Jurkat, Clone E6-1 (cell line): ENCODE results near the gene RNASE7.
A peak's percentile ranks its signal among the peaks of the same experiment; 100 is the strongest.

ENCODE experiments used
- DNase-seq: peaks from one replicate; pipeline ENCODE4 v3.0.0-alpha.2; 2011; ENCODE audit warnings: low read depth, low spot score
- H3K4me3 ChIP-seq: 2 replicates; pipeline ENCODE4 v1.5.1; 2011; ENCODE audit warnings: mild to moderate bottlenecking, low read length, control low read depth, moderate library complexity

The RNASE7 gene

GRCh38 chr14:21020977-21021545 lies 21.1 kb upstream of the RNASE7 start:
- H3K4me3 ChIP-seq = no peak overlapping the region
- no peak for DNase-seq

DNA sequence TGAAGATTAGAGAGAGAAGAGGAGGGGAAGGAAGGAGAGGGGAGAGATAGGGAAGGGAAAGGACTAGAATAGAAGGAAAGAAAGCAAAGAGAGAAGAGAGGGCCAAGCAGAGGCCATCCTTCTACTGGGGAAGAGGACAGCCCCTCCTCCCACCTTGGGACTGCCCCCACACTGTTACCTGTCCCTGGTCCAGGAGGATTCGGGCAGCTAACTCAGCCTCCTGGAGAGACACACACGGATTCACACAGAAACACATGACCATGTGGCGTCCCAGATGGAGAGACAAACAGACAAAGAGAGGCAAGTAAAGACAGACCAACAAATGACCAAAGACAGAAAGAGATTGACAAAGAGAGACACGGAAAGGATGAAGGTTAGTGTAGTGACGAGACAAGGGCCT lies 19.5 kb upstream of the RNASE7 start:
- no peak for DNase-seq
- H3K4me3 ChIP-seq = no peak overlapping the region

DNA sequence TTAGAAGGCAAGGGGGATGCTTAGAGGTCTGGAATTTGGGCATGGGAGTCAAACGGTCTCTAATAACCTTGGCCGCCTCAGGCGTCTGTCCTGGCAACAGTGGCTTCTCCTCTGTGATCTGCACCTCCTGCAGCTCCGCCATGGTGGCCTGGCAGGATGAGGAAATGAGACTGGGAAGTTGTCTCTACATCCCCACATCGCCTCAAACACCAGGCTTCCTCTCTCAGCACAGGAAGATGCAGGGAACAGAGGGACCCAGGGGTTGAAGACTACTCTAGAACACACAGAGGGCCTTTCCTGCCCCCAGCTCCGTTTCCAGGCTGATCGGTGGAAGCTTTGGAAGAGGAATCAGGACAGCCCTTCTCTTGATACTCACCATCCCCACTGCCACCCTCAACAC lies 19.0 kb upstream of the RNASE7 start:
- H3K4me3 ChIP-seq = no peak overlapping the region
- DNase-seq = no peak

- DNase-seq = no peak
- H3K4me3 ChIP-seq = peak overlapping the region; percentile 69
These were observed 18.2 kb upstream of the RNASE7 start for GRCh38 chr14:21023817-21024584.

DNA sequence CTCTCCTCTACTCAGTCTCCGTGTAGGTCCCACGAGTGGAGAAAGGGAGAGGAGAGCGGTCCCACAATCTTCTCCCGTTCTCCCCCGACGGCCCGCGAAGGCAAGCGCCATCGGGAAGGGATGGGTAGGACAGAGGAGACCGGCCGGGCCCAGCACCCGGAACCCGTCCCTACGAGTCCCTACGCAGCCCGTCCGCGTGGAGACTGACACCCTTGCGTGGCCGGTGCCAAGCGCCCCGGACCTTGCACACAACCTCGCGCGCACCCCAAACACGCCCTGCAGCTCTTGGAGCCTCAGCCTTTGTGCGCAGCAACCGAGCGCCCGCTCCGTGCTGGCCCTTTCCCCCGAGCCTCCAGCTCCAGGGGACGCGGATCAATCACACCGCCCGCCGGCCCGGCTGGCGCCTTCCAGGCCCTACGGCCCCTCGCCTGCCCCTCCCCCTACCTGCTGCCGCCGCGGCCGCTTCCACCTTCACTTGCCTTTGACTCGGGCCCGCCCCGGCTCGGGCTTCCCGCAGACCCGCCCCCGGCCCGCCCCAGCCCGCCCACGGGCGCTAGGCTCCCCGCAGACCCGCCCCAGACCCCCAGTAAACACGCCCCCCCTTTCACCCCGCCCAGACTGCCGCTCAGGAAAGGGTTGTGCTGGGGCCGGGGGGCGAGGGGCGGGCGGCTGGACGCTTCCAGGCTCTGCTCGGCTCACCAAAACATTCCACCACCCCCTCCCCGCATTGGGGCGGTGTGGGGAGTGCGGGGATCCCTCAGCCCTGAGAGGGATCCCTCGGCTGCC lies 17.4 kb upstream of the RNASE7 start, which contains the start of gene NDRG2:
Gene NDRG2 (minus strand): TSS at position 477 of the 786 bp plus-strand sequence. CDS start 1,746 bp downstream, outside the sequence.
- H3K4me3 ChIP-seq = peak within 1 kb of the TSS; percentile 69

GRCh38 chr14:21025371-21026273 lies 16.5 kb upstream of the RNASE7 start:
- peak overlapping the region; percentile 69 for H3K4me3 ChIP-seq
- DNase-seq = no peak

More for the DNA sequence above, 17.4 kb upstream of the RNASE7 start, which contains the start of gene NDRG2:
- DNase-seq = peak; percentile 44

DNA sequence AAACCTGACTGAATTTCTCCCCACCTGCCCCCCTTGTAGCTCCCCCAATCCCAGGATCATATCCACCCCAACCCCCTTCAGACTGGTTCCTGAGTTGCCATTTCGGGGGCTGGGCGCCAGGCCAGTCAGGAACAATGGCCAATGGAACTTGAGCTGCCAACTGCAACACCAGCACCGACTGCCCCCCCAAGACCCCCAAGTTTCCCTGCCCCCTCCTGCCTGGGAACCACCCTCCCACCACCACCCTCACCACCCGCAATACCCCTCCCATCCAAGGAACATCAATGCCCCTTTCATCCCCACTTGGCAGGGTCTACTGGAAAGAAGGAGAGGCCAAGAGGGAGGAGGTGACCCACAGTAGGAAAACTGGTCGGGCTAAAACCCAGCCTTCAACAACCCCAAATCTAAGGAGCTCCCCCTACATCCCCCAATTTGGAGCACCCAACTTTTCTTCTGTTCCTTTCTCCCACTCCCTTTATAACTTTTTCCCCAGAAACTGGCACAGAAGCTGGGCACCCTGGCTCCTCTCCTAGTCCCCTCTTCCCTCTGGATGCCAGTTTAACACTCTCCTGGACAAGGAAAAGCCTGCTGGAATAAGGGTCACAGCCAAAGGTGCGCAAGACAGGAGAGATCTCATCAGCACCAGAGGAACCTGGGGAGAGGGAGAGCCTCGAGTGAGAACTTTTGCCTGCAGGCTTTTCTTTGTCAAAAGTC lies 15.7 kb upstream of the RNASE7 start:
- H3K4me3 ChIP-seq = no peak overlapping the region
- no peak for DNase-seq

DNA sequence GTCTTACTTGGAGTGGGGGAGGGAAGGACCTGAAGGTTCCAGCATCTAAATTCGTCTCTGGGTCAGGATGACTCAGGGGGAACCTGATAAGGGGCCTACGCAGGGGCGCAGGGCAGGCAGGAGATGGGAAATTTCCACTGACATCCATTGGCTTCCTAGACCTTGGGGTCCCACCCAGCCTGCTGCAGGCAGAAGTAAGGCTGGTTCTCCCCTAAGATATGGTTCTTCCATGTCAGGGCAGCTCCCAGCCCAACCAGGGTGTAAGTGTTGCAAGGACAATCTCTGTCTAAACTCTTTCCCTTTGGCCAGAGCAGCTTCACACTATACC lies 15.2 kb upstream of the RNASE7 start:
- no peak for DNase-seq

DNA sequence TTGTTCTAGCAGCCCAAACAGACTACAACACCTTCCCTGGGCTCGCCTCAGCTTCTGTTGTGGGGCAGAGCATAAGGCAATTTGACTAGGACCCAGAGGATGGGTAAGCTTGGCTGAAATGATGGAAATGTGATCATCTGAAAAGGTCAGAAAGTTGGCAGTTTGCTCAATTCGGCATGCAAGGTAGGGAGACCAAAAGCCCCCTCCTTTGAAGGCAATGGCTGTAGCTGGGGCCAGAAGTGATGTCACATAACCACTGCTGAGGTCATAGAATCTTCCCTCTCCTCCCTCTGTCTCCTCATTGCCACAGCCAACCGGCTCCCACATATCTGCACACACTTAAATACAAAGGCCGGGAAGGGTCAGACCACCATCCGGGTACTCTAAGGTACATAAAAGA lies 12.2 kb upstream of the RNASE7 start, which contains the start of gene TPPP2:
Gene TPPP2 (plus strand): TSS at position 301 of the 400 bp plus-strand sequence. CDS start 365 bp downstream, outside the sequence.
- no peak for DNase-seq

More for the DNA sequence above, 15.2 kb upstream of the RNASE7 start:
- no peak overlapping the region for H3K4me3 ChIP-seq

DNA sequence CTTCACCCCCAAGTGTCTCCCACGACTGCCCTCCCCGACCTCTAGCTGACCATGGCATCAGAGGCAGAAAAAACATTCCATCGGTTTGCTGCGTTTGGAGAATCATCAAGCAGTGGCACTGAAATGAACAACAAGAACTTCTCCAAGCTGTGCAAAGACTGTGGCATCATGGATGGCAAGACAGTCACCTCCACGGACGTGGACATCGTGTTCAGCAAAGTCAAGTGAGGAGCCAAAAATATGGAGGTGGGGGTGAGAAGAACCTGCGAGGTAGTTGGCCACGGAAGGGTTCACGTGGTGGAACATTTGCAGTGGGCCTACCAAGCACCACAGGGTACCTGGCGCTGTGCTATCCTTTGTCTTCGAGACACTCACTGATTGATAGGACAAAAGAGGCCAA lies 11.6 kb upstream of the RNASE7 start:
- no peak overlapping the region for H3K4me3 ChIP-seq
- no peak for DNase-seq

More for the DNA sequence above, 12.2 kb upstream of the RNASE7 start, which contains the start of gene TPPP2:
- no peak within 1 kb of the TSS for H3K4me3 ChIP-seq

- DNase-seq = no peak
- no peak overlapping the region for H3K4me3 ChIP-seq
These were observed 9.6 kb upstream of the RNASE7 start for GRCh38 chr14:21032326-21033132.

DNA sequence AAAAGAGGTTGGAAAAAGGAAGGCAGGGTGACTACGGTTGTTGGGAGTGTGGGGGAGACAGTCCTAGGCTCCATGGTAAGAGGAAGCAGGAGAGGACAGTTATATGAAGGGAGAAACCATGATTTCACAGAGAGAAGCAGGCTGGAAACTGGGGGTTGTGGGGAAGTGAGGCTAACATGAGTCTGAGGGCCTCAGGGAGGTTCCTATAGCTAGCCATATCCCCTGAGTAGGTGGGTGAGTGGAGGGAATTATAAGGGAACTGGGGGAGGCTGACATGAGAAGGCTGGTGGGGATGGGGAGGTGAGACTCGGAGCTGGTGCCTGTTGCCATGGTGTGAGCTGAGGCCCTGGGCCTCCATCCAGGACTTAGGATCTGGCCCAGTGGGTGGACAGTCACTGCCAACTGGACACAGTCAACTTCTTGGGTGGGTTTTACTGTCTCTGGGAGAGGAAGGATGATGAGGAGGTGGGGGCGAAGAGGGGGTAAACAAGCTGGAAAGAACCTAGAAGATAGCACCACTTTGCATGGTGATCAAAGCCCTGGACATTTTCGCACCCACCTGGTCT lies 8.9 kb upstream of the RNASE7 start:
- no peak for DNase-seq
- no peak overlapping the region for H3K4me3 ChIP-seq

DNA sequence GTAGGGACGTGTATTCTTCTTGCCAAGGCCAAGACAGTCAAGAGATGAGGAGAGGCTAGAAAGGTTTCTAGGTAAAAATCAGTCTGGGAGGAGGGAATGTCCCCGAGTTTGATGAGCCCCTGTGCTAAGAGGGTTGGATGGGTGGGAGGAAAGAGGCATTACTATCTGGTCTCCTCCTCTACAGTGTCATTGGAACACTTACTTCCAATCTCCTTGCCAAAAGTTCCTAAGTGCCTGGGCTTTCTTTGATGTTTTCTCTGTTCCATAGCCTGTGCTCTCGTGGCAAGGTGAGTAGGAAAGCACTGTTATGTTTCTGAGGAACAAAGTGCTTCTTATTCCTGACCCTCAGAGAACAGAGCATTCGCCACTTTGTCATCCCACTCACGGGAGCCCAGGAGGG lies 7.5 kb upstream of the RNASE7 start, which contains the start of gene RNASE13:
Gene RNASE13 (minus strand): TSS at position 101 of the 400 bp plus-strand sequence. CDS start 519 bp downstream, outside the sequence.
- no peak within 1 kb of the TSS for H3K4me3 ChIP-seq
- DNase-seq = no peak

DNA sequence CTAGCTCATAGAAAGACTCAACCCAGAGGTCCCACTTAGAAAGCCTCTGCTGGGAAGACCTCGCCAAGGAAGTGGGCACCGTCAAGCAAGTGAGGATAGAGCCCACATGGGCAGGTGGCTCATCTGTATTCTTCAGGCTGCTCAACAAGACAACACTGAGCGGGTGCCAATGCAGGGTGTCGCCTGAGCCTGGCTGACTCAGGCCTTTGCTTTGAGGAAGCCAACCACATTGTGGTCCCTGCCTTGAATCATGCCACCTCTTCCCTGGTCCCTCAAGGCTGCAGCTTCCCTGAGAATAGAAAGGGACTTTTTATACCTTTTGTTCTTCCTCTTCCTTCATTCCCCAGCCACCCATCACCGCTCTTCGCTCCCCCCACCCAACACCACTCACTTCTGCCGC lies 5.4 kb upstream of the RNASE7 start:
- no peak overlapping the region for H3K4me3 ChIP-seq
- no peak for DNase-seq

GRCh38 chr14:21037156-21037555 lies 5.0 kb upstream of the RNASE7 start:
- no peak for DNase-seq
- H3K4me3 ChIP-seq = no peak overlapping the region

DNA sequence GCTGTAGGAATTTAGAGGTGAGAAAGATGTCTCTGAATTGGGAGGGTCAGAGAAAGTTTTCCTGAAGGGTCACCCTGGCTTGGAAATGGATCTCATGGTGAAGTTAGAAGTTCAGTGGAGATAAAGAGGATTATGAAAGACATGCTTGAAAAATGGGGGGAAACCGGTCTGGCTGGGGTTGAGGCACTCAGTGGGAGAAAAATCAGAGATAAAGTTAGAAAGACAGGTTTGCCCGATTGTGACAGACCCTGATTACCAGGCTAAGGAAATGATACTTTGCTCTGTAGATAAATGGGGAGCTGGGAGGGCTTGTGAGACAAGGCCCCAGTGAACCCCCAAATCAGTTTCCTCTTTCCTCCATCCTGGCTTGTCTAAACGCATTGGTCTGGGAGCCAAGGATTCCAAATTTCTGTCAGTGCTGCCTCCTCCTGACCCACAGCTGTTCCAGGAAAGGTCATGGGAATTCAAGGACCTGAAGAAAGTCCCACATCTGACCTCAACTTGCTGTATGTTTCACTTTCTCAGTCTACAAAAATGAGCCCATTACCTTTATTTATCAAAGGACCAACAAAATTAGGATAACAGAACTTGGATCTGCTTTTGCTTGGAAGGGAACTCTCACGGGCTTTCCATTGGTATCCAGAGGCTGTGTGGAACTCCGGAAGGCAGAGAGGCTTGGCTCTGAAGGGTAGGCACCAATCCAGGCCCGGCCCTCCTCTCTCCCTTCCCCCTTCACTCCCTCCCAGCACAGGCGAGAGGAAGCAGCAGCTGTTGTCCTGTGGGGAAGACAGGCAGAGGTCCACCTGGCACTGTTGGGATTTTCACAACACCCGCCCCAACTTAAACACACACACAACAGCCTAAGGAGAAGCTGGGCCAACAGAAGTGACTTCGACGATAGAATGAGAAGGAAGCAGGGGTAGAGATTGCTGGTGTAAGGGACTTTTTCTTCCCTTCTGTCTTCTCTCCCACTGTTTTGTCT lies 3.4 kb upstream of the RNASE7 start:
- H3K4me3 ChIP-seq = no peak overlapping the region
- no peak for DNase-seq
